Karpas-422 (cell line): ENCODE data around the gene NFKBIE. TPM values are rescaled to one million over a fixed set of nuclear protein-coding genes. Genes with fewer than 3 reads are reported as not detected.

Experiments
- DNase-seq: peaks from one replicate; pipeline ENCODE4 v3.0.0-alpha.2; 2015
- H2AFZ ChIP-seq: fragments of 200-600 bp; sonication (generic); 2 replicates; pipeline ENCODE4 v1.6.1; 2014; ENCODE audit warnings: antibody characterized with exemption, low read length, mixed read lengths
- H3K27ac ChIP-seq: fragments of 200-600 bp; sonication (generic); 2 replicates; pipeline ENCODE4 v1.5.1; 2014; ENCODE audit warnings: mild to moderate bottlenecking, low read length, moderate library complexity
- H3K27me3 ChIP-seq: fragments of 200-600 bp; sonication (generic); 2 replicates; pipeline ENCODE4 v1.6.1; 2014; ENCODE audit warnings: low read length, mixed read lengths
- H3K36me3 ChIP-seq: fragments of 200-600 bp; sonication (generic); 2 replicates; pipeline ENCODE4 v1.6.1; 2014; ENCODE audit warnings: low read length, mixed read lengths; ENCODE audit not compliant: insufficient read depth
- H3K4me1 ChIP-seq: fragments of 200-600 bp; sonication (generic); 2 replicates; pipeline ENCODE4 v1.6.1; 2014; ENCODE audit warnings: mild to moderate bottlenecking, low read length, mixed read lengths
- H3K4me2 ChIP-seq: fragments of 200-600 bp; sonication (generic); 2 replicates; pipeline ENCODE4 v1.6.1; 2014; ENCODE audit warnings: low read length, low read depth, mild to moderate bottlenecking; ENCODE audit not compliant: poor library complexity, severe bottlenecking
- H3K4me3 ChIP-seq: fragments of 200-600 bp; sonication (generic); 2 replicates; pipeline ENCODE4 v1.5.1; 2014; ENCODE audit warnings: mild to moderate bottlenecking, antibody characterized with exemption, low read length, mixed read lengths
- H3K79me2 ChIP-seq: fragments of 200-600 bp; sonication (generic); 2 replicates; pipeline ENCODE4 v1.6.1; 2014; ENCODE audit warnings: mild to moderate bottlenecking, low read length, mixed read lengths
- H3K9ac ChIP-seq: fragments of 200-600 bp; sonication (generic); 2 replicates; pipeline ENCODE4 v1.6.0; 2014; ENCODE audit warnings: low read length
- H3K9me2 ChIP-seq: fragments of 200-600 bp; sonication (generic), shearing (Covaris generic); replicated peaks from 2 replicates; pipeline ENCODE4 v1.6.0; 2014; ENCODE audit warnings: mild to moderate bottlenecking, low read length, moderate library complexity; ENCODE audit not compliant: insufficient read depth
- H3K9me3 ChIP-seq: fragments of 300-700, 200-600 bp; sonication (generic); 2 replicates; pipeline ENCODE4 v1.6.1; 2014; ENCODE audit warnings: low read length, mixed read lengths
- H4K20me1 ChIP-seq: fragments of 200-600 bp; sonication (generic); 2 replicates; pipeline ENCODE4 v1.6.1; 2014; ENCODE audit warnings: mild to moderate bottlenecking, antibody characterized with exemption, low read length, low read depth; ENCODE audit not compliant: insufficient read depth
- small RNA-seq: library from RNA; depleted of rRNA; stranded (forward); fragments of <200 nt; gene quantifications from one replicate; pipeline ENCODE3, GENCODE V24; 2014
- total RNA-seq: library from RNA; depleted of rRNA; stranded (reverse); fragments of >200 nt; shearing (Covaris generic); gene quantifications from 2 replicates; pipeline ENCODE4 v1.2.3, GENCODE V29; 2014; ENCODE audit warnings: low replicate concordance; rRNA removed

NFKBIE gene
- total RNA-seq, 1 experiment from 2014 or later: 26.1 TPM

DNA sequence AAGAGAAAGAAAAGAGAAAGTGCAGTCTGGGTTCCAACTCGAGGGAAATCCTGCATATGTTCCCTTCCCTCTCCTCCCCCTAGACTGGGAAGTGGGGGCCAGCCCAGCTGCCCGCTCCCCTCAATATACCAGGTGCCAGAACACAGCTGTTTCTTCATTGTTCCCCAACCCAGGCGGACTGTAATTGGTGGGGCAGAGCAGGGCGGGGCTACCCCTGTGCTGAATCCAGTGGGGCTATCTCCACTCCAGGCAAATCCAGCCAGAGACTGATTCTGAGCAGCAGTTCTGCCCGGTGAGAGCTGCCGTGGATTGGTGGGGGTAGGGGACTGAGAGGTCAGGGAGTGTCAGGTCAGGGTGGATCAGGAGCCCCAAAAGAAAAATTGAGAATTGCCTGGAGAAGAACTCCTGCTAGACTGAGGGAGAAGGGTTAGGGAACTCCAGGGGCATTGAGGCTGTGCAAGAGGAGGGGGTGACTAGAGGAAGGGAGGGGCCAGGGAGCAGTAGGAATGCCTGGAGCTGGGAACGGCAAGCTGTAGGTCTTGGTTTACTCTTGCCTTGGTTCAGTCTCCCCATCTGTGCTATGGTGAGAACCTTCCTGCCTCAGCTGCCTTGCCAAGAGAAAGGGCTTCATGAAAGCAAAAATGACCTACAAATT, 48.5 kb downstream of the NFKBIE start, which contains the start of gene MYMX:
Gene MYMX (plus strand): TSS at position 250 of the 655 bp plus-strand sequence. CDS start 546 bp downstream, outside the sequence.
- Histone ChIP-seq H2AFZ (no peak within 1 kb of the TSS), H3K9me3 (no peaks in the 10 kb centered on the region), H3K9ac (no peak within 1 kb of the TSS), H3K36me3 (no peaks in the 10 kb centered on the region), H3K27ac (no peak within 1 kb of the TSS), H3K4me3 (no peak within 1 kb of the TSS), H3K27me3 (no peaks in the 10 kb centered on the region), H3K4me1 (peaks cover 28% of the 10 kb centered on the region), H3K4me2 (no peak within 1 kb of the TSS), H3K9me2 (no peaks in the 10 kb centered on the region), H4K20me1 (peaks cover 4% of the 10 kb centered on the region; the same call in 1 of the 2 replicates), H3K79me2 (no peaks in the 10 kb centered on the region)
- no peak for DNase-seq

DNA sequence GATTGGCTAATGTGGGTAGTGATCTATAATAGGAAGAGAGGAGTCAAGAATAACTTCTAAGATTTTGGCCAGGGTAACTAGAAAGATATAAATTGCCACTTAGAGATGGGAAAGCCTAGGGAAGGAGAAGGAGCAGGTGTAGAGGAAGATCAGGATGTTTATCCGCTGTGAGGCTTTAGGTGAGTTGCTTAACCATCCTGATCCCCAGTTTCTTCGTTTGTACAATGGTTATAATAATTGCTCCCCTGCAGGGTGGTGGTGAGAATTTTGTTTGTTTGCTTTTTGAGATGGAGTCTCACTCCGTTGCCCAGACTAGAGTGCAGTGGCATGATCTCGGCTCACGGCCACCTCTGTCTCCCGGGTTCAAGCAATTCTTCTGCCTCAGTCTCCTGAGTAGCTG, 51.0 kb downstream of the NFKBIE start:
- peaks cover 4% of the 10 kb centered on the region; the same call in 1 of the 2 replicates for H4K20me1 ChIP-seq
- H3K36me3 ChIP-seq: no peaks in the 10 kb centered on the region
- H3K27ac ChIP-seq: no peak overlapping the region
- no peak overlapping the region for H3K4me3 ChIP-seq
- H3K27me3 ChIP-seq: no peaks in the 10 kb centered on the region
- H3K4me1 ChIP-seq: peaks cover 14% of the 10 kb centered on the region
- no peak for DNase-seq
- H3K9ac ChIP-seq: no peak overlapping the region
- H2AFZ ChIP-seq: no peak overlapping the region
- no peak overlapping the region for H3K4me2 ChIP-seq
- no peaks in the 10 kb centered on the region for H3K9me2 ChIP-seq
- H3K79me2 ChIP-seq: no peaks in the 10 kb centered on the region
- H3K9me3 ChIP-seq: no peaks in the 10 kb centered on the region

DNA sequence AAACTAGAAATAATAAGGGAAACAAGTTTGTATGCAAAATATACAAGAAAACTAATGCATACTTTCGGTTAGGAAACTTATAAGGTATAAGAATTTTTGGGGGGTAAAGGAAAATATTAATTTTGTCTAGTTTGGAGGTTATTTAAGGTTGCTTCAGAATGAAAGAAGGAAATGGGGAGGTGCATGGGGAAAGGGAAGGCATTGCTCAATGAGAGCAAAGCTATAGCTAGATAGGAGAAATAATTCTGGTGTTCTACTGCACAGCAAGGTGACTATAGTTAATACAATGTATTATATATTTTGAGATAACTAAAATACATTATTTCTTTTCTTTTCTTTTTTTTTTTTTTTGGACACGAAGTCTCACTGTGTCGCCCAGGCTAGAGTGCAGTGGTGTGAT, 54.1 kb downstream of the NFKBIE start:
- no peaks in the 10 kb centered on the region for H3K4me1 ChIP-seq
- no peak for DNase-seq

More for the DNA sequence above, 54.1 kb downstream of the NFKBIE start:
- Histone ChIP-seq H3K27ac (no peak overlapping the region), H2AFZ (no peak overlapping the region), H3K9me3 (no peaks in the 10 kb centered on the region), H3K79me2 (no peaks in the 10 kb centered on the region), H3K9me2 (no peaks in the 10 kb centered on the region), H3K4me3 (no peak overlapping the region), H3K36me3 (no peaks in the 10 kb centered on the region), H3K27me3 (no peaks in the 10 kb centered on the region), H3K9ac (no peak overlapping the region), H4K20me1 (no peaks in the 10 kb centered on the region), H3K4me2 (no peak overlapping the region)

Small RNA genes lying within 50 kb of the gene (small RNA-seq; reads per million reads assigned to genes)
- gene RN7SL811P: not detected

Other genes starting within 250 kb of the NFKBIE start
- gene MRPL14, start 138.1 kb downstream of the NFKBIE start, total RNA-seq: 80.1 and 82.9 TPM in 2 replicates
- gene TMEM63B, start 138.0 kb downstream of the NFKBIE start, total RNA-seq: 4.5 and 9.1 TPM in 2 replicates
- not detected in 2 replicates for gene CAPN11, start 106.7 kb downstream of the NFKBIE start, total RNA-seq
- gene MYMX, start 48.6 kb downstream of the NFKBIE start, total RNA-seq: not detected in 2 replicates
- 26.9 and 29.3 TPM in 2 replicates for gene SLC29A1, start 42.0 kb downstream of the NFKBIE start, total RNA-seq
- 474 and 539 TPM in 2 replicates for gene HSP90AB1, start 18.4 kb downstream of the NFKBIE start, total RNA-seq
- 30.0 and 49.9 TPM in 2 replicates for gene SLC35B2, start 8.0 kb downstream of the NFKBIE start, total RNA-seq
- gene TMEM151B, start 4.9 kb upstream of the NFKBIE start, total RNA-seq: 0.04 and 0.18 TPM in 2 replicates
- gene AARS2, start 47.8 kb upstream of the NFKBIE start, total RNA-seq: 6.1 and 19.6 TPM in 2 replicates
- gene SPATS1, start 77.1 kb upstream of the NFKBIE start, total RNA-seq: not detected in 2 replicates
- 15.3 and 19.1 TPM in 2 replicates for gene CDC5L, start 122.2 kb upstream of the NFKBIE start, total RNA-seq